OCI-LY7 (cell line): ENCODE data around the gene C15orf40.

ENCODE experiments used
- EZH2phosphoT487 ChIP-seq: fragments of 200-600 bp; sonication (generic); IDR thresholded peaks from 2 replicates; pipeline ENCODE4 v1.6.1; 2018; ENCODE audit warnings: low read depth, borderline replicate concordance, mild to moderate bottlenecking, mixed run types, antibody characterized with exemption, low read length, moderate library complexity, mixed read lengths
- TF ChIP-seq, protein P1 (sequence below): fragments of 200-600 bp; sonication (generic); conservative IDR thresholded peaks from 2 replicates; pipeline ENCODE4 v1.5.1; 2014; ENCODE audit warnings: mild to moderate bottlenecking, antibody characterized with exemption, low read length, moderate library complexity, mixed read lengths

DNA sequence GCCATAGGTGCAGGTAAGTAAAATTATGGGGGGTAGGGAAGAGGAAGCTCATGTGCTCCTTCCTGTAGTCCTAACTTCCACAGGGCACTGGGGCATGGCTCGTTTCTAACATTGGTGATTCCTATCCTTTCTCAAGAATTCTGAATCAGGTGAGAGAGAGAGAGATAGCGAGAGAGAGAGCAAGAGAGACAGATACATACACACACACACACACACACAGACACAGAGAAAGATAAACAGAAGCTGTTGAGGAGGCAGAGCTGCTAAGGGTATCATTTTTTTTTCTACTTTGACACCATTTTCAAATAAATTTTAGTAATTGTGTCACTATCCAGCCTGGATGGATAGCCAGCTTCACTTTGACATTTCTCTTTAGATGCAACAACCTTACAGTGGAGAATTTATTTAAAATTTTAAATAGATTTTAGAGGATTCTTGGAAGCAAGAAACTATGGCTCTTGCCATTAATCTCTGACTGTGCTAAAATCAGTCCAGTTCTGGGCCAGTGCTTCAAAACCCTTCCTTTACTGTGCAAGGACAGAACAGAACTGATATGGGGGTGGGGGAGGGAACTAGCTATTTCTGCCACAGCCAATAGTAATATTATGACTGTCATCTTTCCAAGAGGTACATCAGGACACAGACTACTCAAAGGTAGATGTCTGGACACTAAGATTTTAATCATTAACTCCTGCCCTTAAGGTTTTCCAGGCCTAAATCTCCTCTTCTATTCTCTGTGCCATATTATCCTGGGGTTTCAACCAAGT lies 40.0 kb downstream of the C15orf40 start:
- TF ChIP-seq, protein P1, sequence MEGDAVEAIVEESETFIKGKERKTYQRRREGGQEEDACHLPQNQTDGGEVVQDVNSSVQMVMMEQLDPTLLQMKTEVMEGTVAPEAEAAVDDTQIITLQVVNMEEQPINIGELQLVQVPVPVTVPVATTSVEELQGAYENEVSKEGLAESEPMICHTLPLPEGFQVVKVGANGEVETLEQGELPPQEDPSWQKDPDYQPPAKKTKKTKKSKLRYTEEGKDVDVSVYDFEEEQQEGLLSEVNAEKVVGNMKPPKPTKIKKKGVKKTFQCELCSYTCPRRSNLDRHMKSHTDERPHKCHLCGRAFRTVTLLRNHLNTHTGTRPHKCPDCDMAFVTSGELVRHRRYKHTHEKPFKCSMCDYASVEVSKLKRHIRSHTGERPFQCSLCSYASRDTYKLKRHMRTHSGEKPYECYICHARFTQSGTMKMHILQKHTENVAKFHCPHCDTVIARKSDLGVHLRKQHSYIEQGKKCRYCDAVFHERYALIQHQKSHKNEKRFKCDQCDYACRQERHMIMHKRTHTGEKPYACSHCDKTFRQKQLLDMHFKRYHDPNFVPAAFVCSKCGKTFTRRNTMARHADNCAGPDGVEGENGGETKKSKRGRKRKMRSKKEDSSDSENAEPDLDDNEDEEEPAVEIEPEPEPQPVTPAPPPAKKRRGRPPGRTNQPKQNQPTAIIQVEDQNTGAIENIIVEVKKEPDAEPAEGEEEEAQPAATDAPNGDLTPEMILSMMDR: no peak
- no peak for TF ChIP-seq EZH2phosphoT487
